ENCODE data around the gene FABP1. TPM values are rescaled to one million over a fixed set of nuclear protein-coding genes. Genes with fewer than 3 reads are reported as not detected.

FABP1 gene
- total and polyA plus RNA-seq, 2 of the 4 experiments (the other 2 are of a cell fraction): not detected

- Histone ChIP-seq H2AK5ac (ENCODE audit: low read depth, low read length) (no peak overlapping the region), H3K4ac (ENCODE audit: low read depth, low read length) (no peak overlapping the region), H3K56ac (ENCODE audit: extremely low read depth, insufficient read depth, low read length) (no peak overlapping the region), H3K4me2 (ENCODE audit: low read depth, low read length) (no peak overlapping the region), H2AFZ (replicated peaks; ENCODE audit: low read length, poor library complexity) (no peak overlapping the region), H3K79me1 (ENCODE audit: low read depth in 1 of 2, low read length in 2 of 2) (no peaks in the 10 kb centered on the region), H3K9ac (ENCODE audit: low read depth, low read length) (no peak overlapping the region), H2BK15ac (ENCODE audit: low read depth, low read length) (no peak overlapping the region), H3K4me3 (ENCODE audit: insufficient read depth, low read depth, low read length) (no peak overlapping the region), H3K23ac (ENCODE audit: low read depth, low read length) (no peak overlapping the region), H3K27ac (ENCODE audit: insufficient read depth, low read length) (no peak overlapping the region), H3K9me1 (ENCODE audit: insufficient read depth, low read length) (no peaks in the 10 kb centered on the region), H4K91ac (ENCODE audit: insufficient read depth, low read depth, low read length) (no peak overlapping the region), H2AK9ac (replicated peaks; ENCODE audit: low read depth, low read length, poor library complexity) (no peak overlapping the region), H4K20me1 (ENCODE audit: insufficient read depth, low read length) (no peaks in the 10 kb centered on the region), H3K4me1 (ENCODE audit: control insufficient read depth, insufficient read depth, low read length) (no peaks in the 10 kb centered on the region), H4K5ac (ENCODE audit: low read depth, low read length) (no peak overlapping the region), H3K14ac (replicated peaks; ENCODE audit: low read depth, low read length) (no peak overlapping the region), H3K9me3 (ENCODE audit: control insufficient read depth, insufficient read depth, low read length) (no peaks in the 10 kb centered on the region), H3K18ac (ENCODE audit: low read depth, low read length) (no peak overlapping the region), H2BK120ac (ENCODE audit: low read depth, low read length) (no peak overlapping the region), H2BK5ac (ENCODE audit: low read depth, low read length, poor library complexity, severe bottlenecking) (no peak overlapping the region), H2BK20ac (ENCODE audit: low read depth, low read length) (no peak overlapping the region), H4K8ac (ENCODE audit: low read depth in 2 of 2, low read length in 2 of 2) (no peak overlapping the region), H3K27me3 (ENCODE audit: control insufficient read depth, insufficient read depth, low read length) (peaks cover 2% of the 10 kb centered on the region), H3K36me3 (ENCODE audit: control insufficient read depth, insufficient read depth, low read length) (no peaks in the 10 kb centered on the region)
- BruUV-seq (replicated peaks): no TSS peak
- dilution Hi-C loops (cut with HindIII; ENCODE audit: low sequenced_read_pairs, unreplicated experiment) (no loop called here), intact Hi-C loops (cut with micrococcal nuclease) (no loop called here), in situ Hi-C loops (cut with MboI; ENCODE audit: low sequenced_read_pairs) (no loop called here)
- ChIA-PET POLR2A (ENCODE audit: unreplicated experiment) (no interaction called here), CTCF (no interaction called here)
- 61% methylated on average over 3 of the region's 7 CpGs; no CpG with 5 or more reads in 1 of the 2 experiments for WGBS, 2 experiments (ENCODE audit: extremely low coverage in 2 of 2, insufficient read length in 1 of 2)
- TF ChIP-seq USF2 (IDR thresholded peaks at IDR 0.05; ENCODE audit: low read depth, low read length) (no peak), CEBPB (IDR thresholded peaks at IDR 0.05; ENCODE audit: low read depth, low read length) (no peak), SMC3 (IDR thresholded peaks at IDR 0.05; ENCODE audit: low read depth, low read length) (no peak), MAFK (IDR thresholded peaks at IDR 0.05; ENCODE audit: low read depth, low read length) (no peak), RFX5 (IDR thresholded peaks at IDR 0.05; ENCODE audit: low read depth, low read length) (no peak), POLR2A (IDR thresholded peaks at IDR 0.05; ENCODE audit: low read depth, low read length) (no peak), BHLHE40 (IDR thresholded peaks at IDR 0.05; ENCODE audit: low read depth, low read length) (no peak), MXI1 (IDR thresholded peaks at IDR 0.05; ENCODE audit: borderline replicate concordance, low read depth, low read length) (no peak), RAD21 (IDR thresholded peaks at IDR 0.05; ENCODE audit: low read length) (no peak), NFE2L2 (IDR thresholded peaks at IDR 0.05; ENCODE audit: low read depth, low read length) (no peak), MAZ (IDR thresholded peaks at IDR 0.05; ENCODE audit: borderline replicate concordance, low read depth, low read length) (no peak), CHD1 (IDR thresholded peaks at IDR 0.05; ENCODE audit: low read depth, low read length) (no peak), CTCF (conservative IDR thresholded peaks at IDR 0.05; ENCODE audit: low read depth, low read length) (no peak), FOS (IDR thresholded peaks at IDR 0.05; ENCODE audit: low read depth, low read length) (no peak), ELK1 (IDR thresholded peaks at IDR 0.05; ENCODE audit: borderline replicate concordance, low read depth, low read length) (no peak)
- DNase-seq: no peak
- no peak for ATAC-seq (ENCODE audit: low read depth)
Observed at GRCh38 chr2:88129313-88129959, 1.6 kb upstream of the FABP1 start.

Measured in IMR-90 (cell line).